ENCODE results near the gene SLC27A6. TPM values are rescaled to one million over a fixed set of nuclear protein-coding genes. Genes with fewer than 3 reads are reported as not detected.

The SLC27A6 gene
- total RNA-seq, 1 experiment from 2014 or later = not detected

- no peak for DNase-seq (ENCODE audit: low spot score)
- in situ Hi-C loops (cut with HindIII; ENCODE audit: low sequenced_read_pairs) = no loop called here
Measured at GRCh38 chr5:129049126-129049799, 84.0 kb downstream of the SLC27A6 start.

- DNase-seq (ENCODE audit: low spot score) = no peak
- in situ Hi-C loops (cut with HindIII; ENCODE audit: low sequenced_read_pairs) = no loop called here
Measured at GRCh38 chr5:129051283-129051682, 86.0 kb downstream of the SLC27A6 start.

GRCh38 chr5:129053438-129053837, 88.2 kb downstream of the SLC27A6 start:
- DNase-seq (ENCODE audit: low spot score) = no peak
- in situ Hi-C loops (cut with HindIII; ENCODE audit: low sequenced_read_pairs) = no loop called here

- in situ Hi-C loops (cut with HindIII; ENCODE audit: low sequenced_read_pairs) = no loop called here
- DNase-seq (ENCODE audit: low spot score) = no peak
Measured at GRCh38 chr5:129057329-129057728, 92.0 kb downstream of the SLC27A6 start.

GRCh38 chr5:129061849-129062248, 96.6 kb downstream of the SLC27A6 start:
- in situ Hi-C loops (cut with HindIII; ENCODE audit: low sequenced_read_pairs) = no loop called here

GRCh38 chr5:129063483-129064113, 98.3 kb downstream of the SLC27A6 start:
- DNase-seq (ENCODE audit: low spot score) = peak; percentile 22
- in situ Hi-C loops (cut with HindIII; ENCODE audit: low sequenced_read_pairs) = no loop called here

More at GRCh38 chr5:129061849-129062248, 96.6 kb downstream of the SLC27A6 start:
- DNase-seq (ENCODE audit: low spot score) = no peak

GRCh38 chr5:129065721-129066120, 100.4 kb downstream of the SLC27A6 start:
- DNase-seq (ENCODE audit: low spot score) = no peak
- in situ Hi-C loops (cut with HindIII; ENCODE audit: low sequenced_read_pairs) = no loop called here

- no peak for DNase-seq (ENCODE audit: low spot score)
- in situ Hi-C loops (cut with HindIII; ENCODE audit: low sequenced_read_pairs) = no loop called here
Measured at GRCh38 chr5:129067745-129068144, 102.5 kb downstream of the SLC27A6 start.

GRCh38 chr5:129069292-129069691, 104.0 kb downstream of the SLC27A6 start:
- no peak for DNase-seq (ENCODE audit: low spot score)
- in situ Hi-C loops (cut with HindIII; ENCODE audit: low sequenced_read_pairs) = no loop called here

- DNase-seq (ENCODE audit: low spot score) = no peak
- in situ Hi-C loops (cut with HindIII; ENCODE audit: low sequenced_read_pairs) = no loop called here
Measured at GRCh38 chr5:129073111-129073510, 107.8 kb downstream of the SLC27A6 start.

GRCh38 chr5:129074903-129075302, 109.6 kb downstream of the SLC27A6 start:
- DNase-seq (ENCODE audit: low spot score) = no peak
- in situ Hi-C loops (cut with HindIII; ENCODE audit: low sequenced_read_pairs) = no loop called here

GRCh38 chr5:129077433-129078075, 112.3 kb downstream of the SLC27A6 start:
- in situ Hi-C loops (cut with HindIII; ENCODE audit: low sequenced_read_pairs) = no loop called here
- no peak for DNase-seq (ENCODE audit: low spot score)

- in situ Hi-C loops (cut with HindIII; ENCODE audit: low sequenced_read_pairs) = no loop called here
- DNase-seq (ENCODE audit: low spot score) = no peak
Measured at GRCh38 chr5:129078247-129078646, 113.0 kb downstream of the SLC27A6 start.

- in situ Hi-C loops (cut with HindIII; ENCODE audit: low sequenced_read_pairs) = no loop called here
- no peak for DNase-seq (ENCODE audit: low spot score)
Measured at GRCh38 chr5:129078660-129079059, 113.4 kb downstream of the SLC27A6 start.

GRCh38 chr5:129079496-129079895, 114.2 kb downstream of the SLC27A6 start:
- DNase-seq (ENCODE audit: low spot score) = peak; percentile 19
- in situ Hi-C loops (cut with HindIII; ENCODE audit: low sequenced_read_pairs) = no loop called here

GRCh38 chr5:129080766-129081165, 115.5 kb downstream of the SLC27A6 start:
- in situ Hi-C loops (cut with HindIII; ENCODE audit: low sequenced_read_pairs) = no loop called here
- DNase-seq (ENCODE audit: low spot score) = no peak

- DNase-seq (ENCODE audit: low spot score) = no peak
- in situ Hi-C loops (cut with HindIII; ENCODE audit: low sequenced_read_pairs) = no loop called here
Measured at GRCh38 chr5:129082225-129083136, 117.2 kb downstream of the SLC27A6 start.

All from G401 (cell line).